Neural cell (in vitro differentiated cells): ENCODE measurements around the gene MAP2K7. TPM values are rescaled to one million over a fixed set of nuclear protein-coding genes. Genes with fewer than 3 reads are reported as not detected.
A peak's percentile ranks its signal among the peaks of the same experiment; 100 is the strongest.

ENCODE experiments used
- H2AFZ ChIP-seq: fragments of 200-600, 300-800 bp; sonication (generic), shearing (Covaris generic); 2 replicates; pipeline ENCODE4 v1.6.0; 2014; ENCODE audit warnings: low read depth, mild to moderate bottlenecking, antibody characterized with exemption, low read length, moderate library complexity
- H3F3A ChIP-seq: fragments of 200-600 bp; shearing (Covaris generic); 2 replicates; pipeline ENCODE4 v1.6.1; 2016; ENCODE audit warnings: mild to moderate bottlenecking, moderate library complexity, mixed read lengths, antibody characterized with exemption, low read length; ENCODE audit not compliant: insufficient read depth, poor library complexity, severe bottlenecking
- H3K27ac ChIP-seq: fragments of 200-600, 300-800 bp; sonication (generic), shearing (Covaris generic); 2 replicates; pipeline ENCODE4 v1.5.1; 2014; ENCODE audit warnings: mild to moderate bottlenecking, low read length, moderate library complexity
- H3K27me3 ChIP-seq: fragments of 300-800, 200-600 bp; sonication (generic), shearing (Covaris generic); 2 replicates; pipeline ENCODE4 v1.6.0; 2014; ENCODE audit warnings: mild to moderate bottlenecking, low read depth, low read length, moderate library complexity; ENCODE audit not compliant: insufficient read depth
- H3K36me3 ChIP-seq: fragments of 300-800, 200-600 bp; sonication (generic), shearing (Covaris generic); 2 replicates; pipeline ENCODE4 v1.5.1; 2014; ENCODE audit warnings: mild to moderate bottlenecking, antibody characterized with exemption, low read length, moderate library complexity; ENCODE audit not compliant: insufficient read depth
- H3K4me2 ChIP-seq: fragments of 300-800, 200-600 bp; sonication (generic), shearing (Covaris generic); 2 replicates; pipeline ENCODE4 v1.6.0; 2014; ENCODE audit warnings: mild to moderate bottlenecking, low read length
- H3K4me3 ChIP-seq: fragments of 300-800, 200-600 bp; sonication (generic), shearing (Covaris generic); 2 replicates; pipeline ENCODE4 v1.5.1; 2014; ENCODE audit warnings: mild to moderate bottlenecking, low read length, moderate library complexity
- H3K79me2 ChIP-seq: fragments of 200-600 bp; shearing (Covaris generic); replicated peaks from 2 replicates; pipeline ENCODE4 v1.6.0; 2014; ENCODE audit warnings: mild to moderate bottlenecking, low read length, moderate library complexity; ENCODE audit not compliant: insufficient read depth
- H3K9ac ChIP-seq: fragments of 300-800, 200-600 bp; sonication (generic), shearing (Covaris generic); 2 replicates; pipeline ENCODE4 v1.6.1; 2016; ENCODE audit warnings: mild to moderate bottlenecking, low read length, mixed read lengths
- H3K9me2 ChIP-seq: fragments of 200-600 bp; shearing (Covaris generic); 2 replicates; pipeline ENCODE4 v1.6.1; 2016; ENCODE audit warnings: mild to moderate bottlenecking, low read length, mixed read lengths; ENCODE audit not compliant: insufficient read depth
- H3K9me3 ChIP-seq: fragments of 200-600, 300-800 bp; sonication (generic), shearing (Covaris generic); 2 replicates; pipeline ENCODE4 v1.6.1; 2016; ENCODE audit warnings: mild to moderate bottlenecking, mixed run types, low read length, moderate library complexity, mixed read lengths
- H4K20me1 ChIP-seq: fragments of 200-600 bp; shearing (Covaris generic); 2 replicates; pipeline ENCODE4 v1.6.1; 2016; ENCODE audit warnings: mild to moderate bottlenecking, mixed run types; ENCODE audit not compliant: insufficient read depth
- CTCF ChIP-seq: fragments of 450-650 bp; IDR thresholded peaks from 2 replicates; pipeline ENCODE4 v1.5.1; 2014; ENCODE audit warnings: antibody characterized with exemption, mild to moderate bottlenecking, moderate library complexity; ENCODE audit not compliant: poor library complexity, severe bottlenecking
- EP300 ChIP-seq: fragments of 450-650 bp; conservative IDR thresholded peaks from 2 replicates; pipeline ENCODE4 v1.6.1; 2014; ENCODE audit warnings: antibody characterized with exemption, mild to moderate bottlenecking, moderate library complexity; ENCODE audit not compliant: poor library complexity, severe bottlenecking
- EZH2 ChIP-seq: fragments of 200-600, 300-800 bp; shearing (Covaris generic), sonication (generic); IDR thresholded peaks from 2 replicates; pipeline ENCODE4 v1.6.1; 2014; ENCODE audit warnings: antibody characterized with exemption, low read length, borderline replicate concordance, mild to moderate bottlenecking; ENCODE audit not compliant: insufficient read depth, poor library complexity, severe bottlenecking
- MXI1 ChIP-seq: fragments of 450-650 bp; conservative IDR thresholded peaks from 2 replicates; pipeline ENCODE4 v1.6.1; 2014; ENCODE audit warnings: antibody characterized with exemption, mild to moderate bottlenecking; ENCODE audit not compliant: poor library complexity, severe bottlenecking
- POLR2AphosphoS5 ChIP-seq: IDR thresholded peaks from 2 replicates; pipeline ENCODE4 v1.6.1; 2012
- SMC3 ChIP-seq: fragments of 450-650 bp; conservative IDR thresholded peaks from 2 replicates; pipeline ENCODE4 v1.6.1; 2014; ENCODE audit warnings: antibody characterized with exemption, mild to moderate bottlenecking, moderate library complexity; ENCODE audit not compliant: poor library complexity
- polyA plus RNA-seq: library from polyadenylated mRNA; depleted of rRNA; stranded (reverse); fragments of >200 nt; gene quantifications from 2 replicates; pipeline ENCODE4 v1.2.3, GENCODE V29; 2014
- TF ChIP-seq, protein P1 (sequence below): IDR thresholded peaks from 2 replicates; pipeline ENCODE4 v1.6.1; 2012; ENCODE audit warnings: borderline replicate concordance

Gene MAP2K7
- polyA plus RNA-seq, 1 donor from 2014 or later, result 9.2 TPM

GRCh38 chr19:7915250-7916102 is 11.8 kb downstream of the MAP2K7 start:
- Histone ChIP-seq H2AFZ (no peak overlapping the region), H3K4me2 (no peak overlapping the region), H3K9me2 (no peaks in the 10 kb centered on the region), H3K9ac (no peak overlapping the region), H3K27me3 (peaks cover 49% of the 10 kb centered on the region), H3K9me3 (no peaks in the 10 kb centered on the region), H3K79me2 (no peaks in the 10 kb centered on the region), H3K4me3 (peak overlapping the region; percentile 57), H4K20me1 (no peaks in the 10 kb centered on the region), H3F3A (no peaks in the 10 kb centered on the region), H3K27ac (no peak overlapping the region), H3K36me3 (no peaks in the 10 kb centered on the region)
- TF ChIP-seq EP300, result no peak
- TF ChIP-seq SMC3, result no peak
- TF ChIP-seq POLR2AphosphoS5, result no peak
- no peak for TF ChIP-seq CTCF
- no peak for TF ChIP-seq MXI1

DNA sequence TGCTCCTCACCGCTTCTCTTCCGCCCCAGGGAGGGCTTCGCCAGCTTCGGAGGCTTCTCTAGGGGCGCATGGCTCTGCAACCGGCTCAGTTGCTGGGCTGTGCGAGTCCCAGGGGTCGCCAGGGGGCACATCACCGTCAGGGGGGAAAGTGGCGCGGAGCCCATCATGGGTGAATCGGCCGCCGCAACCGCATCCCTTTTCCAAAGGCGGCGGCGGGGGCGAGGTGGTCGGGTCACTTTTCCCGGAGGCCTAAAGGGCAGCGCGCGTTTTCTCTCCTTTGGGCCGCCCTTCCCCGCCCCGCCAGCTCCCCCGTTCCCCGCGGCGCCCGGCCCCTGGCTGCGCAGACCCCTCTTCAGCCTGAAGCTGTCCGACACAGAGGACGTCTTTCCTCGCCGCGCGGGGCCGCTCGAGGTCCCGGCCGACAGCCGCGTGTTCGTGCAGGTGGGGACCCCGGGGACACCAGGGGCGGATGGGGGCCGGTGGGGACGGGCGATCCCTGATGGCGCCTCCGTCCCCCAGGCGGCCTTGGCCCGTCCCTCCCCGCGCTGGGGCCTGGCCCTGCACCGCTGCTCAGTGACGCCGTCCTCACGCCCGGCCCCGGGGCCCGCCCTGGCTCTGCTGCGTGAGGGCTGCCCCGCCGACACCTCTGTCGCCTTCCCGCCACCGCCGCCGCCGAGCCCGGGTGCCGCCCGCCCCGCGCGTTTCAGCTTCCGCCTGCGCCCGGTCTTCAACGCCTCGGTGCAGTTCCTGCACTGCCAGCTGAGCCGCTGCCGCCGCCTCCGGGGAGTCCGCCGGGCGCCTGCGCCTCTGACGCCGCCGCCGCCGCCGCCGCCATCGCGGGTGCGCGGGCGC is 12.7 kb downstream of the MAP2K7 start:
- H4K20me1 ChIP-seq, result no peaks in the 10 kb centered on the region
- peak overlapping the region; percentile 57 for H3K4me3 ChIP-seq
- H3K9me2 ChIP-seq, result no peaks in the 10 kb centered on the region
- peak; percentile 3 for TF ChIP-seq POLR2AphosphoS5
- TF ChIP-seq, protein P1, sequence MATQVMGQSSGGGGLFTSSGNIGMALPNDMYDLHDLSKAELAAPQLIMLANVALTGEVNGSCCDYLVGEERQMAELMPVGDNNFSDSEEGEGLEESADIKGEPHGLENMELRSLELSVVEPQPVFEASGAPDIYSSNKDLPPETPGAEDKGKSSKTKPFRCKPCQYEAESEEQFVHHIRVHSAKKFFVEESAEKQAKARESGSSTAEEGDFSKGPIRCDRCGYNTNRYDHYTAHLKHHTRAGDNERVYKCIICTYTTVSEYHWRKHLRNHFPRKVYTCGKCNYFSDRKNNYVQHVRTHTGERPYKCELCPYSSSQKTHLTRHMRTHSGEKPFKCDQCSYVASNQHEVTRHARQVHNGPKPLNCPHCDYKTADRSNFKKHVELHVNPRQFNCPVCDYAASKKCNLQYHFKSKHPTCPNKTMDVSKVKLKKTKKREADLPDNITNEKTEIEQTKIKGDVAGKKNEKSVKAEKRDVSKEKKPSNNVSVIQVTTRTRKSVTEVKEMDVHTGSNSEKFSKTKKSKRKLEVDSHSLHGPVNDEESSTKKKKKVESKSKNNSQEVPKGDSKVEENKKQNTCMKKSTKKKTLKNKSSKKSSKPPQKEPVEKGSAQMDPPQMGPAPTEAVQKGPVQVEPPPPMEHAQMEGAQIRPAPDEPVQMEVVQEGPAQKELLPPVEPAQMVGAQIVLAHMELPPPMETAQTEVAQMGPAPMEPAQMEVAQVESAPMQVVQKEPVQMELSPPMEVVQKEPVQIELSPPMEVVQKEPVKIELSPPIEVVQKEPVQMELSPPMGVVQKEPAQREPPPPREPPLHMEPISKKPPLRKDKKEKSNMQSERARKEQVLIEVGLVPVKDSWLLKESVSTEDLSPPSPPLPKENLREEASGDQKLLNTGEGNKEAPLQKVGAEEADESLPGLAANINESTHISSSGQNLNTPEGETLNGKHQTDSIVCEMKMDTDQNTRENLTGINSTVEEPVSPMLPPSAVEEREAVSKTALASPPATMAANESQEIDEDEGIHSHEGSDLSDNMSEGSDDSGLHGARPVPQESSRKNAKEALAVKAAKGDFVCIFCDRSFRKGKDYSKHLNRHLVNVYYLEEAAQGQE, result no peak
- no peak for TF ChIP-seq MXI1
- peak; percentile 59 for TF ChIP-seq EZH2
- H3K79me2 ChIP-seq, result no peaks in the 10 kb centered on the region
- no peak overlapping the region for H3K4me2 ChIP-seq
- no peaks in the 10 kb centered on the region for H3F3A ChIP-seq
- H3K27me3 ChIP-seq, result peaks cover 49% of the 10 kb centered on the region
- no peaks in the 10 kb centered on the region for H3K36me3 ChIP-seq
- H3K9ac ChIP-seq, result no peak overlapping the region
- H3K27ac ChIP-seq, result no peak overlapping the region
- H3K9me3 ChIP-seq, result no peaks in the 10 kb centered on the region
- H2AFZ ChIP-seq, result no peak overlapping the region
